ENCODE results near the gene ITPR1.

ITPR1 gene

DNA sequence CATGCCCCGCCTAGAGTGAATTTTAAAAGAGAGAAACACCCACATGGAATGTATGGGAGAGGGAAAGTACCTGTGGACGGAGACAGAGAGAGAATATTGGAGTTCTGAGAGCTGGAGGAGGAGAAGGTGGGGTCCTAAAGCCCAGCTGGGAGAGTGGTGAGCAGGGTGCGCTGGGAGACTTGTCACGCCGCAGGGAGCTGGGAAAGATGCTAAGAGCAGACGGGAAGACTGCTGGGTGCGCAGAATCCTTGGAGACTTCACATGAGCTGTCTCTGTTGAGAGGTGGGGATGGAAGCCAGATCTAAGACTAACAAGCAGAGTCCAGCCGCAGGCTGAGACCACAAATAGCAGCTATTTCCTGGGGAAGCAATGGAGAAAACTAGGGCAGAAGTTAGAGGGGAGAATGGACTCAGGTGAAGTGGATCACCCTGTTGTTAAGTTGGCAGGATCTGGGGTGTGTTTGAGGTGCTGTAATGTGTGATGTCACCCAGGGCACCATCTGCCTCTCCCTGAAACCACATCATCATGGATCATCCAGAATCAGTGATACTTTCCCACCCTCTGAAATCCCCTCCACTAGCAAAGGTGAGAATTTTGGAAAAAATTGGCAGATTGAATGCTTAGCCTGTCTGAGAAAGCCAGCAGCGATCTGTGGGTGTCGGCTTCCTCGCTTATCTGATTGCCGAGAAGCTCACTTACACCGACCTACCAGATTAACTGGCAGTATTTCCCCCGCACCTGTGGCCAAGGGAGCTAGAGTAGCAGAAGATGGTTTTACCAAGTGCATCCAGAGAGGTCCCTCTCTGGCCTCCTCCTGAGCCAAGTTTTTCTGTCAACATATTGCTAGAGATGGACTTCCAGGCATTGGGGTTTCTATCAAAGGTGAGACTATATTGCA lies 311.3 kb downstream of the ITPR1 start:
- TF ChIP-seq POLR2AphosphoS5 (IDR thresholded peaks at IDR 0.05; ENCODE audit: low read depth) (no peak), GABPA (IDR thresholded peaks at IDR 0.05; ENCODE audit: low read depth) (no peak), SPI1 (IDR thresholded peaks at IDR 0.05; ENCODE audit: borderline replicate concordance, low read depth) (no peak)
- TF ChIP-seq, protein P1, sequence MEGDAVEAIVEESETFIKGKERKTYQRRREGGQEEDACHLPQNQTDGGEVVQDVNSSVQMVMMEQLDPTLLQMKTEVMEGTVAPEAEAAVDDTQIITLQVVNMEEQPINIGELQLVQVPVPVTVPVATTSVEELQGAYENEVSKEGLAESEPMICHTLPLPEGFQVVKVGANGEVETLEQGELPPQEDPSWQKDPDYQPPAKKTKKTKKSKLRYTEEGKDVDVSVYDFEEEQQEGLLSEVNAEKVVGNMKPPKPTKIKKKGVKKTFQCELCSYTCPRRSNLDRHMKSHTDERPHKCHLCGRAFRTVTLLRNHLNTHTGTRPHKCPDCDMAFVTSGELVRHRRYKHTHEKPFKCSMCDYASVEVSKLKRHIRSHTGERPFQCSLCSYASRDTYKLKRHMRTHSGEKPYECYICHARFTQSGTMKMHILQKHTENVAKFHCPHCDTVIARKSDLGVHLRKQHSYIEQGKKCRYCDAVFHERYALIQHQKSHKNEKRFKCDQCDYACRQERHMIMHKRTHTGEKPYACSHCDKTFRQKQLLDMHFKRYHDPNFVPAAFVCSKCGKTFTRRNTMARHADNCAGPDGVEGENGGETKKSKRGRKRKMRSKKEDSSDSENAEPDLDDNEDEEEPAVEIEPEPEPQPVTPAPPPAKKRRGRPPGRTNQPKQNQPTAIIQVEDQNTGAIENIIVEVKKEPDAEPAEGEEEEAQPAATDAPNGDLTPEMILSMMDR (IDR thresholded peaks at IDR 0.05; ENCODE audit: insufficient read depth, low read length), result no peak
- TF ChIP-seq, protein P2, sequence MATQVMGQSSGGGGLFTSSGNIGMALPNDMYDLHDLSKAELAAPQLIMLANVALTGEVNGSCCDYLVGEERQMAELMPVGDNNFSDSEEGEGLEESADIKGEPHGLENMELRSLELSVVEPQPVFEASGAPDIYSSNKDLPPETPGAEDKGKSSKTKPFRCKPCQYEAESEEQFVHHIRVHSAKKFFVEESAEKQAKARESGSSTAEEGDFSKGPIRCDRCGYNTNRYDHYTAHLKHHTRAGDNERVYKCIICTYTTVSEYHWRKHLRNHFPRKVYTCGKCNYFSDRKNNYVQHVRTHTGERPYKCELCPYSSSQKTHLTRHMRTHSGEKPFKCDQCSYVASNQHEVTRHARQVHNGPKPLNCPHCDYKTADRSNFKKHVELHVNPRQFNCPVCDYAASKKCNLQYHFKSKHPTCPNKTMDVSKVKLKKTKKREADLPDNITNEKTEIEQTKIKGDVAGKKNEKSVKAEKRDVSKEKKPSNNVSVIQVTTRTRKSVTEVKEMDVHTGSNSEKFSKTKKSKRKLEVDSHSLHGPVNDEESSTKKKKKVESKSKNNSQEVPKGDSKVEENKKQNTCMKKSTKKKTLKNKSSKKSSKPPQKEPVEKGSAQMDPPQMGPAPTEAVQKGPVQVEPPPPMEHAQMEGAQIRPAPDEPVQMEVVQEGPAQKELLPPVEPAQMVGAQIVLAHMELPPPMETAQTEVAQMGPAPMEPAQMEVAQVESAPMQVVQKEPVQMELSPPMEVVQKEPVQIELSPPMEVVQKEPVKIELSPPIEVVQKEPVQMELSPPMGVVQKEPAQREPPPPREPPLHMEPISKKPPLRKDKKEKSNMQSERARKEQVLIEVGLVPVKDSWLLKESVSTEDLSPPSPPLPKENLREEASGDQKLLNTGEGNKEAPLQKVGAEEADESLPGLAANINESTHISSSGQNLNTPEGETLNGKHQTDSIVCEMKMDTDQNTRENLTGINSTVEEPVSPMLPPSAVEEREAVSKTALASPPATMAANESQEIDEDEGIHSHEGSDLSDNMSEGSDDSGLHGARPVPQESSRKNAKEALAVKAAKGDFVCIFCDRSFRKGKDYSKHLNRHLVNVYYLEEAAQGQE (IDR thresholded peaks at IDR 0.05; ENCODE audit: insufficient replicate concordance, low read depth), result no peak
- no peak overlapping the region for H3K27ac ChIP-seq (replicated peaks)
- H3K27me3 ChIP-seq (ENCODE audit: insufficient read depth, poor library complexity, severe bottlenecking), result no peaks in the 10 kb centered on the region

GRCh38 chr3:4805662-4806061 lies 312.5 kb downstream of the ITPR1 start:
- no peak overlapping the region for H3K27ac ChIP-seq (replicated peaks)
- H3K27me3 ChIP-seq (ENCODE audit: insufficient read depth, poor library complexity, severe bottlenecking), result no peaks in the 10 kb centered on the region
- TF ChIP-seq, protein P2 (IDR thresholded peaks at IDR 0.05; ENCODE audit: insufficient replicate concordance, low read depth), result no peak
- no peak for TF ChIP-seq GABPA (IDR thresholded peaks at IDR 0.05; ENCODE audit: low read depth)
- TF ChIP-seq POLR2AphosphoS5 (IDR thresholded peaks at IDR 0.05; ENCODE audit: low read depth), result no peak
- no peak for TF ChIP-seq SPI1 (IDR thresholded peaks at IDR 0.05; ENCODE audit: borderline replicate concordance, low read depth)
- TF ChIP-seq, protein P1 (IDR thresholded peaks at IDR 0.05; ENCODE audit: insufficient read depth, low read length), result no peak
- DNase-seq (ENCODE audit: low read depth in 1 of 2, low spot score in 1 of 2), result no peak
- H3K4me3 ChIP-seq (replicated peaks; ENCODE audit: insufficient read depth, low read length), result no peak overlapping the region

More for the DNA sequence above, 311.3 kb downstream of the ITPR1 start:
- H3K4me3 ChIP-seq (replicated peaks; ENCODE audit: insufficient read depth, low read length), result no peak overlapping the region
- no peak for DNase-seq (ENCODE audit: low read depth in 1 of 2, low spot score in 1 of 2)

- no peaks in the 10 kb centered on the region for H3K27me3 ChIP-seq (ENCODE audit: insufficient read depth, poor library complexity, severe bottlenecking)
- TF ChIP-seq GABPA (IDR thresholded peaks at IDR 0.05; ENCODE audit: low read depth), result no peak
- no peak for TF ChIP-seq SPI1 (IDR thresholded peaks at IDR 0.05; ENCODE audit: borderline replicate concordance, low read depth)
- TF ChIP-seq, protein P1 (IDR thresholded peaks at IDR 0.05; ENCODE audit: insufficient read depth, low read length), result no peak
- H3K27ac ChIP-seq (replicated peaks), result no peak overlapping the region
- no peak overlapping the region for H3K4me3 ChIP-seq (replicated peaks; ENCODE audit: insufficient read depth, low read length)
- DNase-seq (ENCODE audit: low read depth in 1 of 2, low spot score in 1 of 2), result no peak
Measured at GRCh38 chr3:4806535-4807108, 313.5 kb downstream of the ITPR1 start.

Data from HL-60 (cell line).